Measurements from ENCODE around the gene CDK14.

CDK14 gene

DNA sequence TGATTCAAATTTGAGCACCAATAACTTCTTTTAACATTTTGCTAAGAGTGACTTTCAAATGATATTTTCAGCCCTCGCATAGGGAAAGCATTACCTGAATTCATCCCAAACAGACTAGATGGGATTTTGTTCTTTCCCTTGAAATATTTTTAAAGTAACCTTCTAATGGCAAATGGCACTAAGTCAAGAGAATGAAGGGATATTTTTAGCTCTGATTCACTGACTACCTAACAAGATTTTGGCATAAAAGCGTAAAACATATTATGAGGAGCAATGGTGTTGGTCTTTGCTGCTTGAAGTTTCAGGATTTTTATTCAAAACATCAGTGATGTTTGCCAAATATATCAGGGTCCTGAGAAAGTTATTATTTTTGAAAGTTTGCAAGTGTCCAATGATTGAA, 290.3 kb downstream of the CDK14 start:
- TF ChIP-seq, protein P1, sequence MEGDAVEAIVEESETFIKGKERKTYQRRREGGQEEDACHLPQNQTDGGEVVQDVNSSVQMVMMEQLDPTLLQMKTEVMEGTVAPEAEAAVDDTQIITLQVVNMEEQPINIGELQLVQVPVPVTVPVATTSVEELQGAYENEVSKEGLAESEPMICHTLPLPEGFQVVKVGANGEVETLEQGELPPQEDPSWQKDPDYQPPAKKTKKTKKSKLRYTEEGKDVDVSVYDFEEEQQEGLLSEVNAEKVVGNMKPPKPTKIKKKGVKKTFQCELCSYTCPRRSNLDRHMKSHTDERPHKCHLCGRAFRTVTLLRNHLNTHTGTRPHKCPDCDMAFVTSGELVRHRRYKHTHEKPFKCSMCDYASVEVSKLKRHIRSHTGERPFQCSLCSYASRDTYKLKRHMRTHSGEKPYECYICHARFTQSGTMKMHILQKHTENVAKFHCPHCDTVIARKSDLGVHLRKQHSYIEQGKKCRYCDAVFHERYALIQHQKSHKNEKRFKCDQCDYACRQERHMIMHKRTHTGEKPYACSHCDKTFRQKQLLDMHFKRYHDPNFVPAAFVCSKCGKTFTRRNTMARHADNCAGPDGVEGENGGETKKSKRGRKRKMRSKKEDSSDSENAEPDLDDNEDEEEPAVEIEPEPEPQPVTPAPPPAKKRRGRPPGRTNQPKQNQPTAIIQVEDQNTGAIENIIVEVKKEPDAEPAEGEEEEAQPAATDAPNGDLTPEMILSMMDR (IDR thresholded peaks at IDR 0.05; ENCODE audit: low read depth, low read length): no peak
- DNase-seq (ENCODE audit: extremely low read depth, low read depth): no peak

DNA sequence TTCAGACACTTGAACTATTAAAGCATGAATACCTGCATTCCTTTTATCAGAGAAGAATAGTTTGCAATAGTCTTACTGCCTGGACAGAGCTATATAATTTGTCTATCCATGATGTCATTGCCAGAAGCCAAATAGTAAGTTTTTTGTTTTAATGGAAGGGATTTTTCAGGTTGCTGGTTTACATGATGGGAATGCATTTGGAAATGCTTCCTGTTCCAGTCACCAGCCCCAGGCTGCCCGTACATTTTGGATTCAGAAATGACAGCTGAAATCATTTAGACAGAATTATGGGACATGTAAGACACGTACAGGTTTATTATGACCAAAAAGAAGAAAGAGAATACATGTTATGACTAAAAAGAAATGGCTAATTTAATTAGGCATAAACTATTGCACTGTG, 293.1 kb downstream of the CDK14 start:
- no peak for DNase-seq (ENCODE audit: extremely low read depth, low read depth)
- TF ChIP-seq, protein P1 (IDR thresholded peaks at IDR 0.05; ENCODE audit: low read depth, low read length): no peak

DNA sequence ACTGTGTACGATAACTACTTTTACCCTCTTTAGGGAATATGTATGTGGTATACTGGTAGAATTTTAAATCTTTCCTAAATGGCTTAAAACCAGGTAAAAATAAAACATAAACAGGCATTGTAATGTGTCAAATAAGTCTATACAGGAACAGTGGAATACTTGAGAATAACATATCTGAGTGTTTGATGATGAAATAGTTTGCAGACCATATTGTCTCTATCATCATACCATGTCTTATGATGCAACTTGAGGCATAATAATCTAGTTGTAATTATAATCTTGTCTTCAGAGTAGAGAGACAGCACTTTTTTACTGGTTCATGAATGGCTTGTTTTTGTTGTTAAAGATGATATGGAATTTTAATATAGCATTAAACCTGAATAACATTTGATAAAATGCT, 293.5 kb downstream of the CDK14 start:
- DNase-seq (ENCODE audit: extremely low read depth, low read depth): no peak
- TF ChIP-seq, protein P1 (IDR thresholded peaks at IDR 0.05; ENCODE audit: low read depth, low read length): no peak

DNA sequence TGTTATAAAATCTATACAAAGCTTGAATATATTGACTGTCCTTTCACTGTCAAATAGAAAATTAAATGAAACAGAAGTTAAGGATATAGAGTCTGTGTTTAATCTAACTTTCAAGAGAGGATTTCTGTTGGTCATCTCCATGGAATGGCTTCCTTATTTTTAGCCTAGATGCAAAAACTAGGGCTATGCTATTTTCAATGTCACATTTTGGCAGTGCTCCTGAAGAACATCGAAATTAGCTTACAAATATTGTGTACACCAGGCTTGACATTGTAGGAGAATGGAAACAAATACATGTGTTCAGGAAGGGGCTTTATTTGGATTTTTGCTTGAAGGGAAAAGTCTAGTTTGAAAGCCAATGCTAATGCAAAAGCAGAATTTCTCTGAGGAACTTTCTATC, 295.4 kb downstream of the CDK14 start:
- no peak for DNase-seq (ENCODE audit: extremely low read depth, low read depth)
- TF ChIP-seq, protein P1 (IDR thresholded peaks at IDR 0.05; ENCODE audit: low read depth, low read length): no peak

DNA sequence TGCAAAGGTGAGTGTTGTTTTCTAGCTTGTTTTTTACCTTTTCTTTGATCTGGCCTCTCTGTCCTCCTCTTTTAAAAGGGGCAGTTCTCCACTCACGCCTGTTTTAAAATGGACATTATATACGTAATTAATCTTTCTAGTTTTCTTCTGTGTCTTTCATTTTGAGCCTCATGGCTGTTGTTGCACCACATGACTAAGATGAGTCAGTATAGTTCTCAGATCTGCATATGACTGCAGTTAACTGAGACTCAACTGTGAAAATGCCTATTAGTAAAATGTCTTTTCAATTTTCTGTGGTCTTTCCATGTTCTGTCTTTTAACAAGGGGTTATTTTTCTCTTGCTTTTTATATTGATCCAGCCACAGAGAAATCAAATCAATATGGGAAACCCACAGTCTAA, 296.1 kb downstream of the CDK14 start:
- TF ChIP-seq, protein P1 (IDR thresholded peaks at IDR 0.05; ENCODE audit: low read depth, low read length): no peak
- no peak for DNase-seq (ENCODE audit: extremely low read depth, low read depth)

DNA sequence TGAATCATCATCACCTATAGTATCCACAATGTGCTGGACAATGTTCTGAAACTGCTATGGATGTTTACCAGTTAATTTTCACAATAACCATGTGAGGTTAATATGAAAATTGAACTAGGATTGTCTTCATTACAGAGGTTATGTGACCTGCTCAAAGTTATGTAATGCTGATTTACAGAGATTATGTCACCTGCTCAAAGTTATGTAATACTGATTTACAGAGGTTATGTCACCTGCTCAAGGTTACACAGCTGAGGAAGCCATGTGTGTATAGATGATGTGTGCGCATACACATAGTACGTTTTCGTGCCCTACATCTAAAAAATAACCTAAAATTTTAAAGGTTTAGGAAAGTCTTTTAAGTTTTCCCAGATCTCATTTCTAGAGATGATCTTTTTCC, 298.0 kb downstream of the CDK14 start:
- TF ChIP-seq, protein P1 (IDR thresholded peaks at IDR 0.05; ENCODE audit: low read depth, low read length): no peak
- no peak for DNase-seq (ENCODE audit: extremely low read depth, low read depth)

DNA sequence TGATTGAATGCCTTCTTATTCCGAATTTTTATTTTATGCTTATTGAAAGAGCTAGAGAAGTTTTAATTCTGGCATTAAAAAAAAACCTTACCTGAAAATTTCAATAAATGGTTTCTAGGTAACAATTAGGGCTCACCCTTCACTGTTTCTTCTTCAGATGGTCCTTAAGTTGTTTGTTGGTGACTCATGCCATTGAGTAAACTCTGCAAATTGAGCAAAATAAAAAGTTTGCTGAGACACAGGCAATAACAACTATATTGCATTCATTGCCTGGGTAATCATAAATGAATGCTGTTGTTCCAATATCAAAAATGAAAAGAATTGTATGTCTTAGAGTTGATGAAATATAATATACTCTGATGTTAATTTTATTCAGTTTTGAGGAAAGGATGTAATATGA, 300.3 kb downstream of the CDK14 start:
- TF ChIP-seq, protein P1 (IDR thresholded peaks at IDR 0.05; ENCODE audit: low read depth, low read length): no peak
- no peak for DNase-seq (ENCODE audit: extremely low read depth, low read depth)

Data from AG09319 (cell line).